ENCODE data around the gene ATRNL1.

DNA sequence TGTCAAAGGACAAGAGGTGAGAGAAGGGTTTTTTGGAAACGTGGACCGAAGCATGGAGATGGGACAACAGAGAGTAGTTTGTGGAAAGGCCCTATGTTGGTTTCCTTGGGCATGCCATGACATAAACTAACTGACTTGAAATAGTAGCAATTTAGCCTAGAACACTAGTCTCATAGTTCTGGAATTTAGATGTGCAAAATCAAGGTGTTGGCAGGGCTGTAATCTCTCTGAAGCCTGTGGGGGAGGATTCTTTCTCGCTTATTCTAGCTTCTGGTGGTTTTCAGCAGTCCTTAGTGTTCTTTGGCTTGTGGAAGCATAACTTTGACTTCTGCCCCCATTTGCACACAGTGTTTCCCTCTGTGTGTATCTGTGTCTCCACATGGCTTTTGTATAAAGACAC lies 896.5 kb downstream of the ATRNL1 start:
- TF ChIP-seq, protein P1, sequence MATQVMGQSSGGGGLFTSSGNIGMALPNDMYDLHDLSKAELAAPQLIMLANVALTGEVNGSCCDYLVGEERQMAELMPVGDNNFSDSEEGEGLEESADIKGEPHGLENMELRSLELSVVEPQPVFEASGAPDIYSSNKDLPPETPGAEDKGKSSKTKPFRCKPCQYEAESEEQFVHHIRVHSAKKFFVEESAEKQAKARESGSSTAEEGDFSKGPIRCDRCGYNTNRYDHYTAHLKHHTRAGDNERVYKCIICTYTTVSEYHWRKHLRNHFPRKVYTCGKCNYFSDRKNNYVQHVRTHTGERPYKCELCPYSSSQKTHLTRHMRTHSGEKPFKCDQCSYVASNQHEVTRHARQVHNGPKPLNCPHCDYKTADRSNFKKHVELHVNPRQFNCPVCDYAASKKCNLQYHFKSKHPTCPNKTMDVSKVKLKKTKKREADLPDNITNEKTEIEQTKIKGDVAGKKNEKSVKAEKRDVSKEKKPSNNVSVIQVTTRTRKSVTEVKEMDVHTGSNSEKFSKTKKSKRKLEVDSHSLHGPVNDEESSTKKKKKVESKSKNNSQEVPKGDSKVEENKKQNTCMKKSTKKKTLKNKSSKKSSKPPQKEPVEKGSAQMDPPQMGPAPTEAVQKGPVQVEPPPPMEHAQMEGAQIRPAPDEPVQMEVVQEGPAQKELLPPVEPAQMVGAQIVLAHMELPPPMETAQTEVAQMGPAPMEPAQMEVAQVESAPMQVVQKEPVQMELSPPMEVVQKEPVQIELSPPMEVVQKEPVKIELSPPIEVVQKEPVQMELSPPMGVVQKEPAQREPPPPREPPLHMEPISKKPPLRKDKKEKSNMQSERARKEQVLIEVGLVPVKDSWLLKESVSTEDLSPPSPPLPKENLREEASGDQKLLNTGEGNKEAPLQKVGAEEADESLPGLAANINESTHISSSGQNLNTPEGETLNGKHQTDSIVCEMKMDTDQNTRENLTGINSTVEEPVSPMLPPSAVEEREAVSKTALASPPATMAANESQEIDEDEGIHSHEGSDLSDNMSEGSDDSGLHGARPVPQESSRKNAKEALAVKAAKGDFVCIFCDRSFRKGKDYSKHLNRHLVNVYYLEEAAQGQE (IDR thresholded peaks at IDR 0.05; ENCODE audit: low read depth, low read length): no peak
- TF ChIP-seq POLR2AphosphoS5 (IDR thresholded peaks at IDR 0.05; ENCODE audit: low read depth, low read length) (no peak), YY1 (IDR thresholded peaks at IDR 0.05; ENCODE audit: low read depth) (no peak), SMC3 (IDR thresholded peaks at IDR 0.05; ENCODE audit: low read depth, low read length) (no peak), CHD2 (IDR thresholded peaks at IDR 0.05; ENCODE audit: low read length, partially characterized antibody) (no peak), IRF3 (IDR thresholded peaks at IDR 0.05; ENCODE audit: low read depth, low read length) (no peak), GABPA (IDR thresholded peaks at IDR 0.05; ENCODE audit: low read depth) (no peak)
- TF ChIP-seq, protein P2, sequence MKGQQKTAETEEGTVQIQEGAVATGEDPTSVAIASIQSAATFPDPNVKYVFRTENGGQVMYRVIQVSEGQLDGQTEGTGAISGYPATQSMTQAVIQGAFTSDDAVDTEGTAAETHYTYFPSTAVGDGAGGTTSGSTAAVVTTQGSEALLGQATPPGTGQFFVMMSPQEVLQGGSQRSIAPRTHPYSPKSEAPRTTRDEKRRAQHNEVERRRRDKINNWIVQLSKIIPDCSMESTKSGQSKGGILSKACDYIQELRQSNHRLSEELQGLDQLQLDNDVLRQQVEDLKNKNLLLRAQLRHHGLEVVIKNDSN (IDR thresholded peaks at IDR 0.05; ENCODE audit: borderline replicate concordance, low read depth): no peak
- TF ChIP-seq, protein P3, sequence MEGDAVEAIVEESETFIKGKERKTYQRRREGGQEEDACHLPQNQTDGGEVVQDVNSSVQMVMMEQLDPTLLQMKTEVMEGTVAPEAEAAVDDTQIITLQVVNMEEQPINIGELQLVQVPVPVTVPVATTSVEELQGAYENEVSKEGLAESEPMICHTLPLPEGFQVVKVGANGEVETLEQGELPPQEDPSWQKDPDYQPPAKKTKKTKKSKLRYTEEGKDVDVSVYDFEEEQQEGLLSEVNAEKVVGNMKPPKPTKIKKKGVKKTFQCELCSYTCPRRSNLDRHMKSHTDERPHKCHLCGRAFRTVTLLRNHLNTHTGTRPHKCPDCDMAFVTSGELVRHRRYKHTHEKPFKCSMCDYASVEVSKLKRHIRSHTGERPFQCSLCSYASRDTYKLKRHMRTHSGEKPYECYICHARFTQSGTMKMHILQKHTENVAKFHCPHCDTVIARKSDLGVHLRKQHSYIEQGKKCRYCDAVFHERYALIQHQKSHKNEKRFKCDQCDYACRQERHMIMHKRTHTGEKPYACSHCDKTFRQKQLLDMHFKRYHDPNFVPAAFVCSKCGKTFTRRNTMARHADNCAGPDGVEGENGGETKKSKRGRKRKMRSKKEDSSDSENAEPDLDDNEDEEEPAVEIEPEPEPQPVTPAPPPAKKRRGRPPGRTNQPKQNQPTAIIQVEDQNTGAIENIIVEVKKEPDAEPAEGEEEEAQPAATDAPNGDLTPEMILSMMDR (IDR thresholded peaks at IDR 0.05): no peak
- TF ChIP-seq, protein P4, sequence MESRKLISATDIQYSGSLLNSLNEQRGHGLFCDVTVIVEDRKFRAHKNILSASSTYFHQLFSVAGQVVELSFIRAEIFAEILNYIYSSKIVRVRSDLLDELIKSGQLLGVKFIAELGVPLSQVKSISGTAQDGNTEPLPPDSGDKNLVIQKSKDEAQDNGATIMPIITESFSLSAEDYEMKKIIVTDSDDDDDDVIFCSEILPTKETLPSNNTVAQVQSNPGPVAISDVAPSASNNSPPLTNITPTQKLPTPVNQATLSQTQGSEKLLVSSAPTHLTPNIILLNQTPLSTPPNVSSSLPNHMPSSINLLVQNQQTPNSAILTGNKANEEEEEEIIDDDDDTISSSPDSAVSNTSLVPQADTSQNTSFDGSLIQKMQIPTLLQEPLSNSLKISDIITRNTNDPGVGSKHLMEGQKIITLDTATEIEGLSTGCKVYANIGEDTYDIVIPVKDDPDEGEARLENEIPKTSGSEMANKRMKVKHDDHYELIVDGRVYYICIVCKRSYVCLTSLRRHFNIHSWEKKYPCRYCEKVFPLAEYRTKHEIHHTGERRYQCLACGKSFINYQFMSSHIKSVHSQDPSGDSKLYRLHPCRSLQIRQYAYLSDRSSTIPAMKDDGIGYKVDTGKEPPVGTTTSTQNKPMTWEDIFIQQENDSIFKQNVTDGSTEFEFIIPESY (IDR thresholded peaks at IDR 0.05; ENCODE audit: borderline replicate concordance, low read depth): no peak
